Transverse colon (tissue), 4 donors: ENCODE results near the gene CATSPER3. TPM values are rescaled to one million over a fixed set of nuclear protein-coding genes. Genes with fewer than 3 reads are reported as not detected.
"Not testable (repeated sequence)": the region's sequence is repeated elsewhere in the genome, so short reads cannot be mapped to it uniquely, and the experiment has no call there.

Experiments
- DNase-seq: peaks from one replicate; pipeline ENCODE4 v3.0.0-alpha.2; 2019
- H3K27ac ChIP-seq, 4 donors: fragments of 200-600 bp; sonication (generic); 2 replicates each; pipeline ENCODE4 v1.5.1; 2016 to 2018; ENCODE audit warnings: inconsistent platforms in 4 of 4
- H3K27me3 ChIP-seq: fragments of 200-600 bp; sonication (generic); 2 replicates; pipeline ENCODE4 v1.5.1; 2017; ENCODE audit warnings: inconsistent platforms
- H3K36me3 ChIP-seq, 4 donors: fragments of 200-600 bp; sonication (generic); 2 replicates each; pipeline ENCODE4 v1.5.1; 2017 to 2019; ENCODE audit warnings: inconsistent platforms in 4 of 4
- H3K4me1 ChIP-seq, 4 donors: fragments of 200-600 bp; sonication (generic); 2 replicates each; pipeline ENCODE4 v1.5.1; 2017 to 2020; ENCODE audit warnings: inconsistent platforms in 4 of 4
- H3K4me3 ChIP-seq, 4 donors: fragments of 200-600 bp; sonication (generic); 1 replicate in 1 of 4; 2 replicates in 3 of 4; pipeline versions ENCODE4 v1.5.1 to v1.6.1; 2017 to 2019; ENCODE audit warnings: inconsistent platforms in 4 of 4
- H3K9me3 ChIP-seq, 2 donors: fragments of 200-600 bp; sonication (generic); 2 replicates each; pipeline ENCODE4 v1.5.1; 2017 to 2019; ENCODE audit warnings: inconsistent platforms in 2 of 2
- EP300 ChIP-seq: sonication (generic); formaldehyde crosslinking; IDR thresholded peaks from one replicate; pipeline ENCODE4 v1.6.1; 2017; ENCODE audit warnings: antibody characterized with exemption, low read depth
- POLR2A ChIP-seq: fragments of 450-650 bp; IDR thresholded peaks from one replicate; pipeline ENCODE4 v1.6.1; 2016; ENCODE audit warnings: antibody characterized with exemption, mild to moderate bottlenecking, moderate library complexity
- POLR2AphosphoS5 ChIP-seq, 3 donors: sonication (generic); formaldehyde crosslinking; IDR thresholded peaks; one replicate each; pipeline ENCODE4 v1.6.1; 2016; ENCODE audit warnings: antibody characterized with exemption in 3 of 3
- WGBS, 2 donors: methylation state at CpG; one replicate each; pipeline ENCODE4 v1.1.5; 2018; ENCODE audit warnings: low coverage in 1 of 2; 5-methylcytosine and 5-hydroxymethylcytosine counted together
- in situ Hi-C, 4 donors: fragments of 200-750 bp; cut with MboI; loops; one replicate each; pipeline versions ENCODE4 v1.15.0 to v1.15.1; 2017; ENCODE audit warnings: low sequenced_read_pairs in 3 of 4, low pct_ligation_motif_present in 1 of 4, low pct_unique_long_range_greater_than_20kb in 1 of 4
- intact Hi-C: fragments of 100-400 bp; cut with DNase I; formaldehyde crosslinking; loops from one replicate; pipeline ENCODE4 v1.15.1; 2023; ENCODE audit warnings: low total_unique reads
- total RNA-seq, 4 donors: library from RNA; depleted of rRNA; stranded (reverse); fragments of >200 nt; gene quantifications; one replicate each; pipeline ENCODE4 v1.1.0, GENCODE V29; 2016
- TF ChIP-seq, protein P1 (sequence below), 5 experiments: fragments of 200-600 bp in 3 of 5; fragments of 450-650 bp in 2 of 5; sonication (generic) in 3 of 5; IDR thresholded peaks; 1 replicate in 2 of 5; 2 replicates in 3 of 5; pipeline ENCODE4 v1.5.1; 2016 to 2017; ENCODE audit warnings: antibody characterized with exemption in 5 of 5, inconsistent platforms in 3 of 5, mild to moderate bottlenecking in 2 of 5, moderate library complexity in 1 of 5

The CATSPER3 gene
- total RNA-seq, 4 donors from 2014 or later, result 0.32 to 4.1 (median 1.1) TPM; not detected in 1

DNA sequence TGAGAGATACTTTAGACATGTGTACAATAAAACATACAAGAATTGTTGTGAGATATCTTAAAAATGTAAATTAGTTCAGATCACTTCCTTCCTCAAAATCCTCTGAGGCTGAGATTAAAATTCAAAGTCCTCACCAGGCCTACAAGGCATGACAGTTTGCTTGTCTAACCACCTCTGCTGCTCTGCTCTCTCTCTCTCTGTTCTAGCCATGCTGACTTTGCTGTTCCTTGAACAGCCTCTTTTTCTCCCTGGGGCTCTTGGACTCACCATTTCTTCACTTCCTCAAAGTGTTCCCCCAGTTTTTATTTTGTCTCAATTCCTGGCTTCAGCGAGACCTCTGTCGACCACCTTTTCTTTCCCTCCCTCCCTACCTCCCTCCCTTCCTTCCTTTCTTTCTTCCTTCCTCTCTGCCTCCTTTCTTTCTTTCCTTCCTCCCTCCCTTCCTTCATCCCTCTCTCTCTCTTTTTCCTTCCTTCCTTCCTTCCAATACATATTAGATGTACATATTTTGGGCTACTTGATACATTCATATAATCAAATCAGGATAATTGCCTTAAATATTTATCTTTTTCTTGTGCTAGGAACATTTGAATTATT is 27.0 kb downstream of the CATSPER3 start:
- Histone ChIP-seq H3K9me3 (no peaks in the 10 kb centered on the region), H3K36me3 (no peaks in the 10 kb centered on the region), H3K27ac (no peak overlapping the region), H3K27me3 (no peaks in the 10 kb centered on the region), H3K4me3 (no peak overlapping the region), H3K4me1 (no peaks in the 10 kb centered on the region)
- in situ Hi-C loops (no loop called here), intact Hi-C loops (no loop called here)
- TF ChIP-seq, protein P1, sequence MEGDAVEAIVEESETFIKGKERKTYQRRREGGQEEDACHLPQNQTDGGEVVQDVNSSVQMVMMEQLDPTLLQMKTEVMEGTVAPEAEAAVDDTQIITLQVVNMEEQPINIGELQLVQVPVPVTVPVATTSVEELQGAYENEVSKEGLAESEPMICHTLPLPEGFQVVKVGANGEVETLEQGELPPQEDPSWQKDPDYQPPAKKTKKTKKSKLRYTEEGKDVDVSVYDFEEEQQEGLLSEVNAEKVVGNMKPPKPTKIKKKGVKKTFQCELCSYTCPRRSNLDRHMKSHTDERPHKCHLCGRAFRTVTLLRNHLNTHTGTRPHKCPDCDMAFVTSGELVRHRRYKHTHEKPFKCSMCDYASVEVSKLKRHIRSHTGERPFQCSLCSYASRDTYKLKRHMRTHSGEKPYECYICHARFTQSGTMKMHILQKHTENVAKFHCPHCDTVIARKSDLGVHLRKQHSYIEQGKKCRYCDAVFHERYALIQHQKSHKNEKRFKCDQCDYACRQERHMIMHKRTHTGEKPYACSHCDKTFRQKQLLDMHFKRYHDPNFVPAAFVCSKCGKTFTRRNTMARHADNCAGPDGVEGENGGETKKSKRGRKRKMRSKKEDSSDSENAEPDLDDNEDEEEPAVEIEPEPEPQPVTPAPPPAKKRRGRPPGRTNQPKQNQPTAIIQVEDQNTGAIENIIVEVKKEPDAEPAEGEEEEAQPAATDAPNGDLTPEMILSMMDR (IDR thresholded peaks at IDR 0.05), result no peak
- DNase-seq, result no peak
- WGBS, 2 donors, result 17 to 67% methylated on average over 1 to 2 of the region's 2 CpGs

DNA sequence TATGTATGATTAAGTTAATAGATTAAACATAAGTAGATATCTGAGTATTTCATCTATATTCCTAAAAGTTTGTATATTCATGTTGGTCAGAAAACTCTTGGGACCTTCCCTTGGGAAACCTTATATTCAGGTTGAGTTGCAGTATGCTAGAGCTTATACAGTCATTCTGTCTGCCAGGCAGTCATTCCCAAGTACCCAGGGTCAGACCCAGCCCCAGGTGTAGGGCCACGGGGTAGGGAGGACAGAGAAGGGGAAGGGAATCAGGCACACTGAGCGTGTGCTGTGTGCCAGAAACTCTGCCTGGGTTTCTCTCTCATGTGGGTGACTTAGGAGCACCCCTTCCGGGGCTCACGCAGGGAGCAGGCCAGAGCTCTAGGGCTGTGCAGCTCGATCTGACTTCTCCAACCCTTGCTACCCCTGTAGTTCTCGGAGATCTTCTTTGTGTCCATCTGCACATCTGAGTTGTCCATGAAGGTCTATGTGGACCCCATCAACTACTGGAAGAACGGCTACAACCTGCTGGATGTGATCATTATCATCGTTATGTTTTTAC is 28.2 kb downstream of the CATSPER3 start:
- in situ Hi-C loops, result no loop called here
- H3K4me3 ChIP-seq, result no peak overlapping the region
- no peaks in the 10 kb centered on the region for H3K9me3 ChIP-seq
- H3K4me1 ChIP-seq, result no peaks in the 10 kb centered on the region
- no peaks in the 10 kb centered on the region for H3K27me3 ChIP-seq
- no peak overlapping the region for H3K27ac ChIP-seq
- TF ChIP-seq POLR2AphosphoS5 (IDR thresholded peaks at IDR 0.05) (no peak), POLR2A (no peak), EP300 (no peak)
- TF ChIP-seq, protein P1 (IDR thresholded peaks at IDR 0.05), result no peak
- WGBS, 2 donors, result 91% methylated on average over 8 of the region's 8 CpGs; no CpG with 5 or more reads in 1 of the 2 donors
- no peak for DNase-seq
- intact Hi-C loops, result no loop called here
- no peaks in the 10 kb centered on the region for H3K36me3 ChIP-seq

DNA sequence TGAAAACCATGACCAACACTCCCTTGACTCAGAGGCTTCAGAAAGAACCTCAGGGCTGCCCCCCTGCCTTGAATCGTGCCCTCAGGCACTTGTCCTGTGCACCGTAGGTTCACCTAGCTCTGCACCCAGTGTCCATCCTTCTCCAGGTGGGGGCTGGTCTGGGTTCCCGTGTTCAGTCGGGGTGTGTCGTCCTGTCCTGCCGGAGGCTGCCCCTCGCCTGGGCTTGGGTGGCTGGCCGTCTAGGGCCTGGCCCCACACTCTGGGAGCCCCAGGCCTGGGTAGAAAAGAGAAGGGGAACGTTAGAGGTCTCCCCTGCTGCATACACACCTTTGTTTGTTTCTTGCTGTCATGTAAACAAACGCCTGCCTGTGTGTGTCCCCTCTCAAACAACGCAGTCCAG is 29.3 kb downstream of the CATSPER3 start:
- Histone ChIP-seq H3K4me3 (no peak overlapping the region), H3K9me3 (no peaks in the 10 kb centered on the region), H3K27me3 (no peaks in the 10 kb centered on the region), H3K36me3 (no peaks in the 10 kb centered on the region), H3K4me1 (no peaks in the 10 kb centered on the region), H3K27ac (no peak overlapping the region)
- DNase-seq, result no peak
- WGBS, 2 donors, result 44 to 76% methylated on average over 3 to 11 of the region's 11 CpGs
- intact Hi-C loops, result no loop called here
- in situ Hi-C loops, result no loop called here
- no peak for TF ChIP-seq POLR2AphosphoS5 (IDR thresholded peaks at IDR 0.05)
- TF ChIP-seq, protein P1 (IDR thresholded peaks at IDR 0.05), result no peak
- no peak for TF ChIP-seq EP300
- TF ChIP-seq POLR2A, result no peak

DNA sequence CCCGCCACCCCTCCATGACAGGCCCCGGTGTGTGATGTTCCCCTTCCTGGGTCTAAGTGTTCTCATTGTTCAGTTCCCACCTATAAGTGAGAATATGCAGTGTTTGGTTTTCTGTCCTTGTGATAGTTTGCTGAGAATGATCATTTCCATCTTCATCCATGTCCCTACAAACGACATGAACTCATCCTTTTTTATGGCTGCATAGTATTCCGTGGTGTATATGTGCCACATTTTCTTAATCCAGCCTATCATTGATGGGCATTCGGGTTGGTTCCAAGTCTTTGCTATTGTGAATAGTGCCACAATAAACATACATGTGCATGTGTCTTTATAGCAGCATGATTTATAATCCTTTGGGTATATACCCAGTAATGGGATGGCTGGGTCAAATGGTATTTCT is 30.4 kb downstream of the CATSPER3 start:
- 80 to 95% methylated on average over 1 to 5 of the region's 5 CpGs for WGBS, 2 donors
- H3K27me3 ChIP-seq, H3K9me3 ChIP-seq, H3K36me3 ChIP-seq, DNase-seq, in situ Hi-C loops, H3K4me1 ChIP-seq, H3K4me3 ChIP-seq, intact Hi-C loops, H3K27ac ChIP-seq: not testable (repeated sequence)

DNA sequence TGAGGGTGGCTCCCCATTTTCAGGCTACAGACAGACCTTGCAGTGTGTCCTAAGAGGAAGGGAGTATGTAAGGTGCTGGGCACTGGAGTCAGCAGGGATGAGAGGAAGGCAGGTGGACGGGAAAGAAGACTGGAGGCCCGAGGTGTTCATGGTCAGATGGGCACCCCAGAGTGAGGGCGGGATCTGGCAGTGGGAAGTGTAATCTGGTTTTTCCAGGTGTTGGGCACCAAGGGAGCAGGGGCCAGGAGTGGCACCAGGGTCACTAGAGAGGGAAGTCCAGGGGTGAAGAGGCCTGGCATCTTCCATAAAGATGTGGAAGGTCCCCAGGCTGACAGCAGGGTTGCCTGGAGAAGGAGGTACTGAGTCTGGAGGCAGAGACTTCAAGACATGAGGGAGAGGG is 36.7 kb downstream of the CATSPER3 start:
- Histone ChIP-seq H3K27me3 (no peaks in the 10 kb centered on the region), H3K9me3 (no peaks in the 10 kb centered on the region), H3K4me1 (no peaks in the 10 kb centered on the region), H3K36me3 (no peaks in the 10 kb centered on the region), H3K27ac (no peak overlapping the region), H3K4me3 (no peak overlapping the region)
- intact Hi-C loops, result no loop called here
- DNase-seq, result no peak
- in situ Hi-C loops, result no loop called here
- 60 to 90% methylated on average over 3 of the region's 3 CpGs for WGBS, 2 donors
- TF ChIP-seq EP300 (no peak), POLR2AphosphoS5 (IDR thresholded peaks at IDR 0.05) (no peak), POLR2A (no peak)
- TF ChIP-seq, protein P1 (IDR thresholded peaks at IDR 0.05), result no peak
